ENCODE data around the gene ST3GAL2.
A peak's percentile ranks its signal among the peaks of the same experiment; 100 is the strongest.
"Not testable (repeated sequence)": the region's sequence is repeated elsewhere in the genome, so short reads cannot be mapped to it uniquely, and the experiment has no call there.

Gene ST3GAL2

DNA sequence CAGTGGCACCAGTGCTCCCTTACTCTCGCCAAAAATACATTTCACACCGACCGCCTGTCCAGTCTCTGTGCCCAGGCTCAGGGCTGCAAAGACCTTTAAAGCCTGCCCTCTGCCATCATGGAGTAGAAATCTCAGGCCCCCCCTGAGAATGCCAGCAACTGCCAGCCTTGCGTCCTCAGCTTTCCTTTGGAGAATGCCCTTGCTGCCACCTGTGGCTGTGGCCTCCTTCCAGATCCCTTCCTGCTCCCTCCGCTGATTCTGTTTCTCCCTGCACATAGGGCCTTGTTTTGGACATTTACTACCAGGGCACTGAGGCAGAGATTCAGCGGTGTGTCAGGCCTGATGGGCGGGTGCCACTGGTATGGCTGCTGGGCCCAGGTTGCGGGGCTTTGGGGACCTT is 28.7 kb upstream of the ST3GAL2 start:
- no peak for DNase-seq (ENCODE audit: low spot score)

DNA sequence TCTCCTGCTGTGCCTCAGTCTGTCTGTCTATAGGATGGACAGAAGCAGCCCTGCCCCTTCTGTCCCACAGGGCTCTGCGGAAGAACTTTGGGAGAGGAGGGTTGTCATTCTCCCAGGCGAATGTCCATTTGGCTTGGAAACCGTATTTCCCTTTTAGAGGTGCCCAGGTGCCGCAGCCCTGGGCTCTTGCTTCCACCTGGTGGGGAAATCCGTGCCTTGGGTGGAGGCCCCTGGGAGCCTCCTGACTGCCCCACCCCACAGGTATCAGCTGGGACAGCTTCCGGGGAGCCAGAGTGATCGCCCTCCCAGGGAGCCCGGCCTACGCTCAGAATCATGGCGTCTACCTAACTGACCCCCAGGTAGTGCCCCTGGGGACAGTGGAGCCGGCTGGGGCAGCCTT is 28.2 kb upstream of the ST3GAL2 start:
- no peak for DNase-seq (ENCODE audit: low spot score)

DNA sequence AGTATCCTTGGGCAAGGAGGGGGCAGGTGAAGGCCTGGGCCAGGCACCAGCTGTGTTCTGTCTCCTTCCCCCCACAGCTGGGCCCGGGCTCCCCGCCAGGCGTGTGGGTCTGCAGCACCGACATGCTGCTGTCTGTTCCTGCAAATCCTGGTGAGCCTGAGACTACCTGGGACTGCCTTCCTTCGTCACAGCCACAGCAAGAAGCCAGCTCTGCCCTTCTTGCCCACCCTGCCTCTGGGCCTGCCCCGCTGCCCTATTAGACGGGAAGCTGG is 27.8 kb upstream of the ST3GAL2 start:
- no peak for DNase-seq (ENCODE audit: low spot score)

DNA sequence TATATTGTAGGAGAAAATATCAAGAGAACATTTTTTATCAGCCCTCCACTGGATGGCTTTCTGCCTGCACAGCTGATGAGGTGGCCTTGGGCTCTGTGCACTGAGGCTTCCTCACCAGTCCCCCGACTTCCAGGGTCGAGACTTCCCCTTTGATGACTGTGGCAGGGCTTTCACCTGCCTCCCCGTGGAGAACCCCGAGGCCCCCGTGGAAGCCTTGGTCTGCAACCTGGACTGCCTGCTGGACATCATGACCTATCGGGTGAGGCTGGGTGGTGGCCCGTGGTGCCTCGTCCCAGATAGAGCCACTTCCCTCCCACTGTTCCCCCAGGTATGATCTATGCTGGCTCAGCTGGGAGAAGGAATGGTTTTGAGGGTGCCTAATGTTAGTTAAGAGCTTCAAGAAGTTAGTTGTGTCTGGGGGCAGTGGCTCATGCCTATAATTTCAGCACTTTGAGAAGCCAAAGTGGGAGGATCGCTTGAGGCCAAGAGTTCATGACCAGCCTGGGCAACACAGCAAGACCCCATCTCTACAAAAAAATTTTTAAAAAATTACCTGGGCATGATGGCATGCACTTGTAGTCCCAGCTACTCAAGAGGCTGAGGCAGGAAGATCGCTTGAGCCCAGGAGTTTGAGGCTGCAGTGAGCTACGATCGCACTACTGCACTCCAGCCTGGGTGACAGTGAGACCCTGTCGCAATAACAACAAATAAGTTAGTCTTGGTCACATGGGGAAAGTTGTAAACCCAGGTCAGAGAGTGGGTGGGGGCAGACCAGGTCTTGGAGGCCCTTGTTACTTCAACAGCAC is 27.3 kb upstream of the ST3GAL2 start:
- no peak for DNase-seq (ENCODE audit: low spot score)

DNA sequence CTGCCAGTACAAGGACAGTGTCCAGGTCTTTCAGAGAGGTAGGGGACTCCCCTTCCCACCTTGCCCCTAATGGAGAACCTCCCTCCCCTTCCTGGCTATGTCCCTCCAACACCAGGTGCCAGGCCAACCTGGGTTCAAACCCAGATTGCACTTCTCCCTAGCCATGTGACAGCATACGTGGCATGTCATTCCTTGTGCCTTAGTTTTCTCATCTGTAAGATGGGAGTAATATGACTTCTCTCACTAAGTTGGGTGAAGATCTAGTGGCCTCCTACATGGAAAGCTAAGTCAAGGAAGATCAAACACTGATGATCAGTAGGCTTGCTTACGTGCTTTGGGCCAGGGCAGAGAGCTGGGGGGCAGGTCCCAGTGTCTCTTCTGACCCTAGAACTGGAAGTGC is 24.3 kb upstream of the ST3GAL2 start:
- DNase-seq (ENCODE audit: low spot score), result no peak

DNA sequence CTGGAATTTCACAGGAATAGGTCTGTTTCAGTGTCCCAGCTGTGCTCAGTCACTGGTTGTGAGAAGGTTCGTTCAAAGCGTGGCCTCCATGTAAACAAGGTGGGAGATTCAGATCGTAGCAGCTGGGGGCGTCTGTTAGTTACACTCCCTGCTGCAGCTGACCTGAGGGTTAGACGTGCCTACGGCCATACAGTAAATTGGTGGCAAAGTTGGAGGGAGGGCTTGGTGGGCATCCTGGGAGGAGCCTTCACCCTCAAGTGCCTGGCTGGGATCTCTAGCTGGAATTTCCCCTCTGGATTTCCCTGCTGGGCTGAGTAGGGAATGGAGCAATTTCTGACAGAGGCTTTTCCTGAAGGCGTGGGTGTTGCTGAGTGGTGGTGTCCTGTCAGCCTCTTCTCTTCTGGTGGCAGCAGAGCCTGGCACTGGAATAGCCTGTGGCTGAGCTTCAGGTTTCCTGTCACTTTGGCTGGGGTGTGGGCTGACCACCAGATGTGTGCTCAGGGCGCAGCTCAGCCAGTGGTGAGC is 21.9 kb upstream of the ST3GAL2 start:
- DNase-seq (ENCODE audit: low spot score), result no peak

DNA sequence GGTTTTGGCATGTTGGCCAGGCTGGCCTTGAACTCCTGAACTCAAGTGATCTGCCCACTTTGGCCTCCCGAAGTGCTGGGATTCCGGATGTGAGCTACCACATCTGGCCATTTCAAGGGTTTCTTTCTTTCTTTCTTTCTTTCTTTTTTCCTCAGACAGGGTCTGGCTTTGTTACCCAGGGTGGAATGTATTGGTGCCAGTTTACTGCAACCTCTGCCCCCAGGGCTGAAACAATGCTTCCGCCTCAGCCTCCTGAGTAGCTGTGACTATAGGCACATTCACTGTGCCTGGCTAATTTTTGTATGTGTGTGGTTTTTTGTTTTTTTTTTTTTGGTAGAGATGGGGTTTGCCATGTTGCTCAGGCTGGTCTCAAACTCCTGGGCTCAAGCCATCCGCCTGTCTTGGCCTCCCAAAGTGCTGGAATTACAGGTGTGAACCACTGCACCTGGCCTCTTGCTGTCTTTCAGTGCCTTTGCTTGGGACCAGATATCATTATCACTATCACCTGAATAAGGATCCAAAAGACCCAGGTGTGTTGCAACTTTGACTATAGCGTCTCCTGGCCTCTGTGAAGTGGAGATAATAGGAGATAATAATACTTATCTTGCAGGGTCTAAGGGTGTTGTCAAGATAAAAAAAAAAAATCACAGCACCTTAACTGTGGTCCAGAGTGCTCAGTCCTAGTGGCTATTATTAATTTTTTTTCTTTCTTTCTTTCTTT is 18.7 kb upstream of the ST3GAL2 start:
- DNase-seq (ENCODE audit: low spot score), result no peak

DNA sequence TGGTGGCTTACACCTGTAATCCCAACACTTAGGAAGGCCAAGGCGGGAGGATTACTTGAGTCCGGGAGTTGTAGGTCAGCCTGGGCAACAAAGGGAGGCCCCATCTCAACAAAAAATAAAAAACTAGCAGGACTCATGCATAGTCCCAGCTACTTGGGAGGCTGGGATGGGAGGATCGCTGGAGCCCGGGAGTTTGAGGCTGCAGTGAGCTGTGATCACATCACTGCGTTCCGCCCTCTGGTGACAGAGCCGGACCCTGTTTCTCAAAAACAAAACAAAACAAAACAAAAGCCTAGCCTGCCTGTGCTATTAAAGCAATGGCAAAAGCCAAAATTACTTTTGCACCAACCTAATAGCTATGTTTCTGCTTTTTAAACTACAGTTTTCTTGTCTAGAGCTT is 17.0 kb upstream of the ST3GAL2 start:
- no peak for DNase-seq (ENCODE audit: low spot score)

DNA sequence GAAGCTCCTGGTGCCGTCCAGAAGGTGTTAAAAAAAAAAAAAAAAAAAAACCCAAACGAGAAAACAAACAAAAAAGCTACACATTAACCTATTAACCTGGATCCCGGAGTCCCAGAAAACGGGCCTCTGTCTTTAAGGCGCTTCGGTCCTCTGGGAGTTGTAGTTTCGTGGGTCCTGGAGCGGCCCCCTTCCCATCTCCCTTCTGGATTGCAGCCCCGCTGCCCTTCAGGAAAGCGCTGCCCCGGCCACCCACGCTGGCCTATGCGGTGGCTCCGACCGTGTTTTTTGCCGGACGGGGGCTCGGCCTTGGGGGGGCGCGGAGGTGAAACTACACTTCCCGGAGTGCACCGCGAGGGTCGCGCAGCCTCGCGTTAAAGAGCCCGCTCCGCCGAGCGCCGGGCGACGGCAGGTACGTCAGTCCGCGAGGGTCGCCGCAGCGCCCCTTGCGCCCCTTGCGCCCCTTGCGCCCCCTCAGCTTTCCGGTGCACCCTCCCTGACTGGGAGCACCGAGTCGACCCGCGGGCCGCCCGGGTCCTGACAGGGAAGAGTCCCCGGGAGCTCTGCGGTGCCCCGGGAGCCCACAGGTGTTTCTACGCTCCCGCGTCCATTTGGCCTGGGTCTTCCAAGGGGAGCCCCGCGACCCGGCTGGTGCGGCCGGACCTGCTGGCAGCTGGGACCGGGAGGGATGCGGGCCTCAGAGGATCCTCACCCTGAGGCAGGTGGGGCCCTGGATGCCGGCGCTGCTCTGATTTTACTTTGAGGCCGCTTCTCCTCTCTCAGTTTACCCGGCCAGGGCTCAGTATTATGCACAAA is 15.5 kb upstream of the ST3GAL2 start, which contains the start of gene FCSK:
Gene FCSK (plus strand): TSS at position 374 of the 813 bp plus-strand sequence. CDS start 8,596 bp downstream, outside the sequence.
- DNase-seq (ENCODE audit: low spot score), result peak; percentile 50

DNA sequence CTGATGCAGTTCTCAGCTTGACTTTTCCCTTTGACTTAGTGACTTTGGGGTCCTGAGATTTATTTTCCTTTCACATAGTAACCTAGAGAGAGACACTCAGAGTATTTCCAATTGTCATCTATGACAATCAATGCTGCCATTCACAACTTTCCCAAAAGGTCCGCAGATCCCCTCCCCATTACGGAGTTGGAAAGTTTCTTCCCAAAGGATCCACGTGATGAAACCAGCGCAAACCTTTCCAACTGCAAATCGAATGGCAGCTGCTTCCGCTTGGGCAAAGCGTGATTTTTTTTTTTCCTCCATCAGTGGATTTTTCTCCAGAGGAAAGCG is 15.0 kb upstream of the ST3GAL2 start:
- DNase-seq (ENCODE audit: low spot score), result no peak

DNA sequence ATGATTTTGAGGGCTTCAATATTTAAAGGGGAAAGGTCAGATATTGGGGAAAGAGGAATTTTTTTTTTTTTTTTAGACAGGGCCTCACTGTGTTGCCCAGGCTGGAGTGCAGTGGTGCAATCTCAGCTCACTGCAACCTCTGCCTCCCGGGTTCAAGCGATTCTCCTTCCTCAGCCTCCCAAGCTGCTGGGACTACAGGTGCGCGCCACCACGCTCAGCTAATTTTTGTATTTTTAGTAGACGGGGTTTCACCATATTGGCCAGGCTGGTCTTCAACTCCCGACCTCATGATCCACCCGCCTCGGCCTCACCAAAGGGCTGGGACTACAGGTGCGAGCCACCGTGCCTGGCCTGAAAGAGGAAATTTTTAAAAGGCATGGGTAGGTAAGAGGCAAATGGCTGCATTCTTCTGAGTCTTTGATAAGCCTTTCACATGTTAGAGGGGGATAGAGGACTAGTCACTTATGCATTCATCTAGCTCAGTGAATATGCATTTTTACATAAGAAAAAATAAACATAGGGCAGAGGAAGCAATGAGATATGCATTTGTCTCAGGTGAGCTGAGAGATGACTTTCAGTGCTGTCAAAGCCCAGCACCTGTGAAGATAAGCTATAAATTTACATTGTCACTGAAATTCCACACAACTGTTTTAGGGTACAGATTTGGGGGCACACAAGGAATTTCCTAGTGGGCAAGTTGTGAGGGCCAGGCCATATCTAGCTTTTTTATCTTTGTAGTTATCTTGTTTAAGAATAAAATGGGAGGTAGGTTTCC is 14.4 kb upstream of the ST3GAL2 start:
- DNase-seq (ENCODE audit: low spot score), result no peak

DNA sequence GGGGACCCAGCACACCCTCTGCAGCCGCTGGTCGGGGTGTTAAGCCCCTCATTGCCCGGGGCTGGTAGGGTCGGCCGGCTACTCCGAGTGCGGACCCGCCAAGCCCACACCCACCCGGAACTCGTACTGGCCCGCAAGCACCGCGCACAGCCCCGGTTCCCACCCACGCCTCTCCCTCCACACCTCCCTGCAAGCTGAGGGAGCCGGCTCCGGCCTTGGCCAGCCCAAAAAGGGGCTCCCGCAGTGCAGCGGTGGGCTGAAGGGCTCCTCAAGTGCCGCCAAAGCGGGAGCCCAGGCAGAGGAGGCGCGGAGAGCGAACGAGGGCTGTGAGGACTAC is 12.1 kb upstream of the ST3GAL2 start:
- DNase-seq (ENCODE audit: low spot score), result not testable (repeated sequence)

DNA sequence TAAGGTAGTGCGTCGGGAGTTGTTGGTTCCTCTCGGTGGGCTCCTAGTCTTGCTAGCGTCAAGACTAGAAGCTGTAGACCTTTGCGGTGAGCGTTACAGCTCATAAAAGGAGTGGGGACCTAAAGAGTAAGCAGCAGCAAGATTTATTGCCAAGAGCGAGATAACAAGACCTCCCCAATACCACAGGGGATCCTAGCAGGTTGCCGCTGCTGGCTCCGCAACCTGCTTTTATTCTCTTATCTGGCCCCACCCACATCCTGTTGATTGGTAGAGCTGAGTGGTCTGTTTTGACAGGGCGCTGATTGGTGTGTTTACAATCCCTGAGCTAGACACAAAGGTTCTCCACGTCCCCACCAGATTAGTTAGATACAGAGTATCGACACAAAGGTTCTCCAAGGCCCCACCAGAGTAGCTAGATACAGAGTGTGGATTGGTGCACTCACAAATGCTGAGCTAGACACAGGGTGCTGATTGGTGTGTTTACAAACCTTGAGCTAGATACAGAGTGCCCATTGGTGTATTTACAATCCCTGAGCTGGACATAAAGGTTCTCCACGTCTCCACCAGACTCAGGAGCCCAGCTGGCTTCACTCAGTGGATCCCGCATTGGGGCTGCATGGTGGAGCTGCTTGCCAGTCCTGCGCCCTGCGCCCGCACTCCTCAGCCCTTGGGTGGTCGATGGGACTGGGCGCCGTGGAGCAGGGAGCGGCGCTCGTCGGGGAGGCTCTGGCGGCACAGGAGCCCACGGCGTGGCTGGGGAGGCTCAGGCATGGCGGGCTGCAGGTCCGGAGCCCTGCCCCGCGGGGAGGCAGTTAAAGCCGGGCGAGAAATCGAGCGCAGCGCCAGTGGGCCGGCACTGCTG is 11.5 kb upstream of the ST3GAL2 start:
- DNase-seq (ENCODE audit: low spot score), result not testable (repeated sequence)

DNA sequence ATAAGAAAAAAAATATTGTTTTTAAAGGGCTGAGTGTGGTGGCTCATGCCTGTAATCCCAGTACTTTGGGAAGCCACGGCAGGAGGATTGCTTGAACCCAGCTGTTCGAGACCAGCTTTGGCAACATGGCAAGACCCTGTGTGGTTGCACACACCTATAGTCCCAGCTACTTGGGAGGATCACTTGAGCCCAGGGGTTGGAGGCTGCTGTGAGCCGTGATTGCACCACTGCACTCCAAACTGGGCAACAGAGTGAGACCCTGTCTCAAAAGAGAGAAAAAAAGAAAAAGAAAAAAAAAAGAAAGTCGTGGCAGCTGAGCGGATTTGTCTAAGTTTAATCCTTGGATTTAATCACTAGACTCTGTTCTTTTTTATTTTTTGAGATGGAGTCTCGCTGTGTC is 9.2 kb upstream of the ST3GAL2 start:
- DNase-seq (ENCODE audit: low spot score), result no peak

DNA sequence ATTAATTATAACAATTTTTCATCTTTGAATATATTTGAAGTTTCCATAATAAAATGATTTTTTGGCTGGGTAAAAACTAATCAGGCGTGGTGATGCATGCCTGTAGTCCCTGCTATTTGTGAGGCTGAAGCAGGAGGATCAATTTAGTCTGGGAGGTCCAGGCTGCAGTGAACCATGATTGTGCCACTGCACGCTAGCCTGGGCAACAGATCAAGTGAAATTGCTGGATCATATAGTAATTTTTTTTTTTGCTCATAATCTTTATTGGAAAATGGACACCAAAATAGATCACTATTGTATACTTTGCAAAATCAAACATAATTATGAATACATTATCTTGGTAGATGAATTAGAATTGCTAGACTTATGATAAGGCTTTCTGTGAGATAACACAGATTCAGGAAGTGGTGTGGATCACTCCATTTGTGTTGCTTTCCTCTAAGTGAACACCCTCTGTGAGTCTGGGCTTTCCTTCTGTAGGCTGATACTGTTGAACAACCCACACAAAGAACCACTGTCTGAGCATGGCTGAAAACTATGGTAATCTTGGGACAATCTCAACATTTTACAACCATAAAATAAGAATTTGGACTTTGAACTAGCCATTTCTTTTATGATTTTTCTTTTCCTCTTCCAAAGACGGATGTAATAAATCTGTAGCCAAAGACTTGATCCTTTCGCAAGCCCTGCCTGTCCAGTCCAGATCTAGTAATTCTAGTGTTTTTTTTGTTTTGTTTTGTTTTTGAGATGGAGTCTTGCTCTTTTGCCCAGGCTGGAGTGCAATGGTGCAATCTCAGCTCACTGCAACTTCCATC is 5.6 kb upstream of the ST3GAL2 start:
- DNase-seq (ENCODE audit: low spot score), result no peak

DNA sequence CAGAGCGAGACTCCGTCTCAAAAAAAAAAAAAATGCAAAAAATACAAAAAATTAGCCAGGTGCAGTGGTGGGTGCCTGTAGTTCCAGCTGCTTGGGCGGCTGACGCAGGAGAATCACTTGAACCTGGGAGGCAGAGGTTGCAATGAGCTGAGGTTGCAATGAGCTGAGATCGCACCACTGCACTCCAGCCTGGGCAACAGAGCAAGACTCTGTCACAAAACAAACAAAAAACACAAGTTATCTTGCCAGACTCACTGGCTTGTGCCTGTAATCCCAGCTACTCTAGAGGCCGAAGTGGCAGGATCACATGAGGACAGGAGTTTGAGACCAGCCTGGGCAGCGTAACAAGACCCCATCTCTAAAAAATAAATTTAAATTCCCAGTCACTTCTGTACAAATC is 3.4 kb upstream of the ST3GAL2 start:
- DNase-seq (ENCODE audit: low spot score), result no peak

DNA sequence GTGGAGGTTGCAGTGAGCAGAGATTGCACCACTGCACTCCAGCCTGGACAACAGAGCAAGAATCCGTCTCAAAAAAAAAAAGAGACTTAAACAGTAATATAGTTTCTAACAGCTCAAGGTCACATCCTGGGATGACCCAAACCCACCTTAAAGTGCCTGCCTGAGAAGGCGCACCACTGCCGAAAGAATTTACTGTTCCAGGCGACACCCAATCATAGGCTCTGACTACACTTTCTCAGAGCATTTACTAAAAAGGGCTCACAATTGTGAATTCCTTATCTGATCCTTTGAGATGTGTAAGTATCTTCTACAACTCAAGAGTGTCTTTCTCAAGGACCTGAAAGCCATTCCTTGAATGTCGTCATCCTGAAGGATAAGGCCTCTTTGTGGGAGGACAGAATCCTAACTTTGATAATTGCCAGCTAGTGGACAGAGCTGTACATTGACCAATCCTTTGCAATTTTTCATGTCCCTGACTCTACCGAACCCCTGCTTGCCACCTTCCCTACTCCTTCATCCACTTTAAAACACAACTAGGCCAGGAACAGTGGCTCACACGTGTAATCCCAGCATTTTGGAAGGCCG is 2.6 kb upstream of the ST3GAL2 start:
- DNase-seq (ENCODE audit: low spot score), result no peak

DNA sequence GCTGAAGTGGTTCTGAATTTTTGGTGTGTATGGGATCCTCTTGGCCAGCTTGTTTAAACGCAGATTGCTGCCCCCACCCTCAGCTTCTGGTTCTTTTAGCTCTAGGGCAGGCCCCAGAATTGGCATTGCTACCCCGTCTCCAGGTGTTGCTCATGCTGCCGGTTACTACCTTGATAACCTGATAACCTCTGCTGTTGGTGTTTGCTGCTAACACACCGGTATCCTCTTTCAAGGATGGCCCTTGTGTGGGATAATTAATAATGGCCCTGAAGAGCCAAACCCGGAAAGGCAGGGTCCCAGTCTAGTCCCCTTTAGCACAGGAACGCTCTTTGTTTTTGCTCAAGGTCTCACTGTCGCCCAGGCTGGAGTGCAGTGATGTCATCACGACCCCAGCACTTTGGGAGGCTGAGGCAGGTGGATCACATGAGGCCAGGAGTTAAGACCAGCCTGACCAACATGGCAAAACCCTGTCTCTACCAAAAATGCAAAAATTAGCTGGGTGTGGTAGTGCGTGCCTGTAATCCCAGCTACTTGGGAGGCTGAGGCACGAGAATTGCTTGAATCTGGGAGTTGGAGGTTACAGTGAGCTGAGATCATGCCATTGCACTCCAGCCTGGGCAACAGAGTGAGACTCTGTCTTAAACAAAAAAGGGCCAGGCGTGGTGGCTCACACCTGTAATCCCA is 1.3 kb upstream of the ST3GAL2 start:
- no peak for DNase-seq (ENCODE audit: low spot score)

DNA sequence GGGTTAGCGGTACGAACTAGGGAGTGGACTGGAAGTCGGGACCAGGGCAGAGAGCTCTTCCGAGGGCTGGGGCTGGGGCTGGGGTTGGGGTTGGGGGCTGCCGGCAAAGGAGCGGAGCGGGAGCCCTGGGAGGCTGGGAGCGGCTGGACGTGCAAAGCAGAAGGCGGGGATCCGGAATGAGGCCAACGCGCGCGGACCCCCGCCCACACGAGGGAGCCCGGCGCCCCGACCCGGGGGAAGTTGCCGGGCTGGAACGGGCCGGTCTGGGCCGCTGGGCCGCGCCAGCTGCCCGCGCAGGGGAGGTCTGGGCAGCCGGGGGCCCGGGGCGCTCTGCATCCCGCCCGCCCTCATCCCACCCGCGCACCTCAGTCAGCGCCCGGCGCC is 323 bp downstream of the ST3GAL2 start:
- no peak for DNase-seq (ENCODE audit: low spot score)

All from CD4-positive, alpha-beta T cell treated with Interleukin-6 at 100 ng/mL for 8 hours (primary cell).